Medulla oblongata (tissue), 1 donor: ENCODE measurements around the gene SLC8B1.

Experiments used
- DNase-seq: peaks from one replicate; pipeline ENCODE4 v3.0.0-alpha.2; 2015; ENCODE audit errors: extremely low spot score

SLC8B1 gene

GRCh38 chr12:113295886-113296556 lies 38.9 kb downstream of the SLC8B1 start:
- DNase-seq = no peak

GRCh38 chr12:113293100-113293499 lies 41.8 kb downstream of the SLC8B1 start:
- DNase-seq = no peak

GRCh38 chr12:113292547-113292946 lies 42.4 kb downstream of the SLC8B1 start:
- no peak for DNase-seq

GRCh38 chr12:113292091-113292490 lies 42.8 kb downstream of the SLC8B1 start:
- DNase-seq = no peak

- peak; percentile 25 for DNase-seq
Observed at GRCh38 chr12:113291586-113291985, 43.3 kb downstream of the SLC8B1 start.

- no peak for DNase-seq
Observed at GRCh38 chr12:113290506-113290905, 44.4 kb downstream of the SLC8B1 start.

- no peak for DNase-seq
Observed at GRCh38 chr12:113289361-113289760, 45.5 kb downstream of the SLC8B1 start.

- no peak for DNase-seq
Observed at GRCh38 chr12:113287899-113288282, 47.0 kb downstream of the SLC8B1 start.

- DNase-seq = no peak
Observed at GRCh38 chr12:113287146-113287898, 47.6 kb downstream of the SLC8B1 start.

- DNase-seq = no peak
Observed at GRCh38 chr12:113286712-113287111, 48.2 kb downstream of the SLC8B1 start.

- DNase-seq = no peak
Observed at GRCh38 chr12:113285679-113286610, 49.0 kb downstream of the SLC8B1 start.

- no peak for DNase-seq
Observed at GRCh38 chr12:113284751-113285150, 50.2 kb downstream of the SLC8B1 start.

GRCh38 chr12:113278633-113279032 lies 56.3 kb downstream of the SLC8B1 start:
- no peak for DNase-seq

GRCh38 chr12:113278141-113278540 lies 56.8 kb downstream of the SLC8B1 start:
- no peak for DNase-seq

- no peak for DNase-seq
Observed at GRCh38 chr12:113277511-113277910, 57.4 kb downstream of the SLC8B1 start.

- no peak for DNase-seq
Observed at GRCh38 chr12:113276946-113277500, 57.9 kb downstream of the SLC8B1 start.

- DNase-seq = no peak
Observed at GRCh38 chr12:113276306-113276705, 58.6 kb downstream of the SLC8B1 start.

- DNase-seq = no peak
Observed at GRCh38 chr12:113274848-113275247, 60.1 kb downstream of the SLC8B1 start.

- DNase-seq = no peak
Observed at GRCh38 chr12:113273053-113273725, 61.7 kb downstream of the SLC8B1 start.

- DNase-seq = peak; percentile 84
Observed at GRCh38 chr12:113271853-113272561, 62.9 kb downstream of the SLC8B1 start.

GRCh38 chr12:113271466-113271852 lies 63.5 kb downstream of the SLC8B1 start:
- DNase-seq = no peak
